Vagina (tissue), 2 donors: ENCODE results near the gene ARPC2.
A peak's percentile ranks its signal among the peaks of the same experiment; 100 is the strongest.

Experiments used
- CTCF ChIP-seq, 3 experiments: fragments of 450-650 bp in 2 of 3; fragments of 200-600 bp in 1 of 3; sonication (generic) in 1 of 3; IDR thresholded peaks; one replicate each; pipeline ENCODE4 v1.5.1; 2017 to 2019; ENCODE audit warnings: antibody characterized with exemption in 3 of 3, mild to moderate bottlenecking in 2 of 3, moderate library complexity in 2 of 3
- POLR2A ChIP-seq, 2 donors: fragments of 450-650 bp; IDR thresholded peaks; one replicate each; pipeline ENCODE4 v1.6.1; 2017; ENCODE audit warnings: antibody characterized with exemption in 2 of 2, mild to moderate bottlenecking in 2 of 2, moderate library complexity in 2 of 2
- POLR2AphosphoS5 ChIP-seq, 2 donors: sonication (generic); formaldehyde crosslinking; IDR thresholded peaks; one replicate each; pipeline ENCODE4 v1.9.0; 2017; ENCODE audit warnings: antibody characterized with exemption in 2 of 2, mild to moderate bottlenecking in 2 of 2, low read depth in 1 of 2; ENCODE audit not compliant: insufficient read depth in 1 of 2

- no peak for TF ChIP-seq POLR2A (IDR thresholded peaks at IDR 0.05)
- TF ChIP-seq CTCF (IDR thresholded peaks at IDR 0.05) = no peak
- TF ChIP-seq POLR2AphosphoS5 (IDR thresholded peaks at IDR 0.05; ENCODE audit: insufficient read depth in 1 of 2, low read depth in 1 of 2) = peak in 1 of 2 donors; percentile 57
These were observed 12.2 kb downstream of the ARPC2 start for GRCh38 chr2:218229239-218229638.
